Peyer's patch (tissue), 4 donors: ENCODE results near the gene HOXD1. TPM values are rescaled to one million over a fixed set of nuclear protein-coding genes. Genes with fewer than 3 reads are reported as not detected.

Experiments used
- DNase-seq, 3 donors: peaks; one replicate each; pipeline ENCODE4 v3.0.0-alpha.2; 2017 to 2019
- H3K27ac ChIP-seq, 4 donors: fragments of 200-600 bp; sonication (generic); one replicate each; pipeline ENCODE4 v1.5.1; 2016 to 2019
- H3K27me3 ChIP-seq, 2 donors: fragments of 200-600 bp; sonication (generic); one replicate each; pipeline ENCODE4 v1.5.1; 2019
- H3K36me3 ChIP-seq, 3 donors: fragments of 200-600 bp; sonication (generic); one replicate each; pipeline ENCODE4 v1.5.1; 2016 to 2019
- H3K4me1 ChIP-seq, 4 donors: fragments of 200-600 bp; sonication (generic); one replicate each; pipeline ENCODE4 v1.5.1; 2016 to 2019
- H3K4me3 ChIP-seq, 4 donors: fragments of 200-600 bp; sonication (generic); 1 replicate in 3 of 4; 2 replicates in 1 of 4; pipeline ENCODE4 v1.5.1; 2016 to 2019; ENCODE audit warnings: mild to moderate bottlenecking in 1 of 4
- H3K9me3 ChIP-seq, 4 donors: fragments of 200-600 bp; sonication (generic); one replicate each; pipeline ENCODE4 v1.5.1; 2016 to 2019; ENCODE audit warnings: mild to moderate bottlenecking in 1 of 4
- POLR2A ChIP-seq, 2 donors: fragments of 450-650 bp; IDR thresholded peaks; one replicate each; pipeline ENCODE4 v1.5.1; 2017; ENCODE audit warnings: antibody characterized with exemption in 2 of 2, mild to moderate bottlenecking in 2 of 2, moderate library complexity in 2 of 2
- total RNA-seq, 4 donors: library from RNA; depleted of rRNA; stranded (reverse); fragments of >200 nt; gene quantifications; one replicate each; pipeline ENCODE4 v1.1.0, GENCODE V29; 2016
- TF ChIP-seq, protein P1 (sequence below), 6 experiments: fragments of 450-650 bp in 4 of 6; fragments of 200-600 bp in 2 of 6; sonication (generic) in 1 of 6; IDR thresholded peaks; one replicate each; pipeline ENCODE4 v1.5.1; 2017 to 2019; ENCODE audit warnings: antibody characterized with exemption in 6 of 6, mild to moderate bottlenecking in 3 of 6, moderate library complexity in 1 of 6

HOXD1 gene
- total RNA-seq, 4 donors from 2014 or later = 2.5 to 11.5 (median 9.5) TPM

- DNase-seq = no peak
- Histone ChIP-seq H3K4me3 (no peak overlapping the region), H3K4me1 (peaks cover 0 to 7% (median 0%) of the 10 kb centered on the region in 4 donors), H3K9me3 (no peaks in the 10 kb centered on the region), H3K27ac (no peak overlapping the region), H3K27me3 (no peaks in the 10 kb centered on the region), H3K36me3 (no peaks in the 10 kb centered on the region)
- TF ChIP-seq POLR2A (IDR thresholded peaks at IDR 0.05) = no peak
- TF ChIP-seq, protein P1, sequence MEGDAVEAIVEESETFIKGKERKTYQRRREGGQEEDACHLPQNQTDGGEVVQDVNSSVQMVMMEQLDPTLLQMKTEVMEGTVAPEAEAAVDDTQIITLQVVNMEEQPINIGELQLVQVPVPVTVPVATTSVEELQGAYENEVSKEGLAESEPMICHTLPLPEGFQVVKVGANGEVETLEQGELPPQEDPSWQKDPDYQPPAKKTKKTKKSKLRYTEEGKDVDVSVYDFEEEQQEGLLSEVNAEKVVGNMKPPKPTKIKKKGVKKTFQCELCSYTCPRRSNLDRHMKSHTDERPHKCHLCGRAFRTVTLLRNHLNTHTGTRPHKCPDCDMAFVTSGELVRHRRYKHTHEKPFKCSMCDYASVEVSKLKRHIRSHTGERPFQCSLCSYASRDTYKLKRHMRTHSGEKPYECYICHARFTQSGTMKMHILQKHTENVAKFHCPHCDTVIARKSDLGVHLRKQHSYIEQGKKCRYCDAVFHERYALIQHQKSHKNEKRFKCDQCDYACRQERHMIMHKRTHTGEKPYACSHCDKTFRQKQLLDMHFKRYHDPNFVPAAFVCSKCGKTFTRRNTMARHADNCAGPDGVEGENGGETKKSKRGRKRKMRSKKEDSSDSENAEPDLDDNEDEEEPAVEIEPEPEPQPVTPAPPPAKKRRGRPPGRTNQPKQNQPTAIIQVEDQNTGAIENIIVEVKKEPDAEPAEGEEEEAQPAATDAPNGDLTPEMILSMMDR (IDR thresholded peaks at IDR 0.05) = no peak
Measured at GRCh38 chr2:176166272-176166671, 22.2 kb upstream of the HOXD1 start.

DNA sequence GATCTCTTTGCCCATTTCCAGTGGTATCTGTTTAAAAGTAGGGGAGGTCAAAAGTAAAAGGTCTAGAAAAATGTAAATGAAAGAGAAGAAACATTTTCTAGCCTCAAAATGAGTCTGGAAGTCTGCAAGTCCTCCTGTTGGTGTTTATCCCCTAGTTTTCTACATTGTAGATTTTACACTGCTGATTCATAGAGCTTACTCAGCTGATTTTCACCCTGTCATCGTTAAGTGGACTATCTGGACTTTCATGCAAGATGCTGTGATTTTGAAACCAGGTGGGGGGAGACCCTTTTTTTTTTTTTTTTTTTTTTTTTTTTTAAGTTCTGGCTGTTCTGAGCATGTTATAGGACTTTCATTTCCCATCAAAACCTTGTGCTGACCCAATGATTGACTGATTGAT, 21.1 kb upstream of the HOXD1 start:
- Histone ChIP-seq H3K36me3 (no peaks in the 10 kb centered on the region), H3K27me3 (no peaks in the 10 kb centered on the region), H3K4me3 (no peak overlapping the region), H3K27ac (no peak overlapping the region), H3K4me1 (peaks cover 0 to 15% (median 0%) of the 10 kb centered on the region in 4 donors), H3K9me3 (no peaks in the 10 kb centered on the region)
- no peak for TF ChIP-seq POLR2A (IDR thresholded peaks at IDR 0.05)
- TF ChIP-seq, protein P1 (IDR thresholded peaks at IDR 0.05) = no peak
- DNase-seq = no peak

DNA sequence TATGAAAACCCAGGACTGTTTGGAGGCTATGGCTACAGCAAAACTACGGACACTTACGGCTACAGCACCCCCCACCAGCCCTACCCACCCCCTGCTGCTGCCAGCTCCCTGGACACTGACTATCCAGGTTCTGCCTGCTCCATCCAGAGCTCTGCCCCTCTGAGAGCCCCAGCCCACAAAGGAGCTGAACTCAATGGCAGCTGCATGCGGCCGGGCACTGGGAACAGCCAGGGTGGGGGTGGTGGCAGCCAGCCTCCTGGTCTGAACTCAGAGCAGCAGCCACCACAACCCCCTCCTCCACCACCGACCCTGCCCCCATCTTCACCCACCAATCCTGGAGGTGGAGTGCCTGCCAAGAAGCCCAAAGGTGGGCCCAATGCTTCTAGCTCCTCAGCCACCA, 19.3 kb upstream of the HOXD1 start:
- Histone ChIP-seq H3K4me1 (peaks cover 0 to 16% (median 0%) of the 10 kb centered on the region in 4 donors), H3K36me3 (no peaks in the 10 kb centered on the region), H3K4me3 (no peak overlapping the region), H3K9me3 (no peaks in the 10 kb centered on the region), H3K27me3 (no peaks in the 10 kb centered on the region), H3K27ac (no peak overlapping the region)
- DNase-seq = no peak
- no peak for TF ChIP-seq POLR2A (IDR thresholded peaks at IDR 0.05)
- TF ChIP-seq, protein P1 (IDR thresholded peaks at IDR 0.05) = no peak

GRCh38 chr2:176169711-176170110, 18.8 kb upstream of the HOXD1 start:
- Histone ChIP-seq H3K27ac (no peak overlapping the region), H3K9me3 (no peaks in the 10 kb centered on the region), H3K36me3 (no peaks in the 10 kb centered on the region), H3K27me3 (no peaks in the 10 kb centered on the region), H3K4me1 (peaks cover 0 to 21% (median 0%) of the 10 kb centered on the region in 4 donors), H3K4me3 (no peak overlapping the region)
- no peak for DNase-seq
- TF ChIP-seq POLR2A (IDR thresholded peaks at IDR 0.05) = no peak
- TF ChIP-seq, protein P1 (IDR thresholded peaks at IDR 0.05) = no peak

DNA sequence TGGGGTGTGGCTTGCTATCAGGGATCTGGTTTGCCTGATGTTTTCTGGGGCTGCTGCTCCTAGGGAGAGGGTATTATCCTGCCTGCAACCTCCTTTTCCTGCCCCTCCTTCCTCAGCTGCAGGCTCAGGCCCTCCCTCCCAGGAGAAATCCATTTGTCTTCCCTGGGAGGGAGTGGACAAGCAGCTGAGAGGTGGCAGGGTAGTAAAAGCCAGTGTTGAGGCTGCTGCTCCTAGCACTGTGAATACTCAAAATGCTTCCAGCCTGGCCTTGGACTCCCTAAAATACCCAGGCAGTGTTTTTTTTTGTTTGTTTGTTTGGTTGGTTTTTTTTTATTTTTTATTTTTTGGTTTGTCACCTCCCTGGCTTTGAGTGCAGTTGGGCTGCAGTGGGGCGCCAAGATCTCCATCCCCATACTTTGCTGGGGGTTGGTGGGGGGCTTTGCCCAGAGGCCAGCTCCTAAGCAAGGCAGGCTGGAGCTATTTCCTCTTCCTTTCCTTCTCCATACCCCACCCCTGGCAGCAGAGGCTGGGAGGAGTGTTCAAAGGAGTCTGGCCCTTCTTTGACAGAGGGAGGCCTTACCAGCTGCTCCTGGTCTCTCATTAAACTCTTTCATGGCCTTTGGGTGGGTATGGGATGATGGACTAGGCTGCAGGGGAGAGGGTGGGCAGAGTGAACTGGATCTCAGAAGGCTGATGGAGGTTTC, 17.7 kb upstream of the HOXD1 start:
- Histone ChIP-seq H3K4me1 (peaks cover 0 to 21% (median 0%) of the 10 kb centered on the region in 4 donors), H3K27ac (no peak overlapping the region), H3K27me3 (no peaks in the 10 kb centered on the region), H3K9me3 (no peaks in the 10 kb centered on the region), H3K4me3 (no peak overlapping the region), H3K36me3 (no peaks in the 10 kb centered on the region)
- no peak for DNase-seq
- TF ChIP-seq, protein P1 (IDR thresholded peaks at IDR 0.05) = no peak
- TF ChIP-seq POLR2A (IDR thresholded peaks at IDR 0.05) = no peak
